NOMO-1 (cell line): ENCODE data around the gene ZNF317.

Experiments
- DNase-seq, 2 experiments: peaks; one replicate each; lab custom pipeline; 2025; ENCODE audit not compliant: unreplicated experiment in 2 of 2; lab: John Stamatoyannopoulos, UW

ZNF317 gene

DNA sequence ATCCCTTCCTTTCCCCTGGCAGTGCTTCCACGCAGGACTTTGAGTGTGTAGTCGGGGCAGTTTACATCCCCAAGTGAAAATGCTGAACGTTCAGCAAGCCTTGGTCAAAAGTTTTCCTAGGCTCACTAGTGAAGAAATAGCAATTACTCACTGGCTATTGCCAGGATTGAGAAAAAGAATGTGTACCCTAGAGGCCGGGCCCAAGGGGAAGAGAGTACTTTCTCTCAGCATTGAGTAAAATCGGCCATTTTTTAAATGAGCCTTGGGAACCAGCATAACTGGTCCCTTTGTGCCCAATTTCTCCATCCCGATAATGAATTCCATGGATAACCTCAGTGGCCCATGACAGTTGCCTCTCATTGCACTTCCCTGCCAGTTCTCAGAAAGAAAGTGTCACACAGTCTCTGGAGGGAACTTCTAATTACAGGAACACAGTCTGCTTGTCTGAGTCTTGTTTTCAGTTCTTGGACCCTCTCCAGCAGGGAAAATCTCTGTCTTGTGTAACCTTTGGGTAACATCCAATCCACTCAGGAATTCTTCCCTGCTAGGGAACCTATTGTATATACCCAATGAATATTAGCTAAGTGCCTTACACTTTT is 31.3 kb downstream of the ZNF317 start:
- DNase-seq: no peak

DNA sequence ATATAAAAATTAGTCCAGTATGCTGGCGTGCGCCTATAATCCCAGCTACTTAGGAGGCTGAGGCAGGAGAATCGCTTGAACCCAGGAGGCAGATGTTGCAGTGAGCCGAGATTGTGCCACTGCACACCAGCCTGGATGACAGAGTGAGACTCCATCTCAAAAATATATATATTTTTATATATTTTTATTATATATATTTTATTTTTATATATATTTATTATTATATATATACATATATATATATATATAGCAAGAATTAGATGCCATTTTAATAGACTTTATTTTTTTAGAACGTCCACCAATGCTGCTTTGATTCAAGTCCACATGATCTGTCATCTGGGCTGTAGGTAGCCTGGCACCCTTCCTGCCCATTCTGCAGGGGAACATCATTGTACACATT is 35.1 kb downstream of the ZNF317 start:
- DNase-seq: no peak

DNA sequence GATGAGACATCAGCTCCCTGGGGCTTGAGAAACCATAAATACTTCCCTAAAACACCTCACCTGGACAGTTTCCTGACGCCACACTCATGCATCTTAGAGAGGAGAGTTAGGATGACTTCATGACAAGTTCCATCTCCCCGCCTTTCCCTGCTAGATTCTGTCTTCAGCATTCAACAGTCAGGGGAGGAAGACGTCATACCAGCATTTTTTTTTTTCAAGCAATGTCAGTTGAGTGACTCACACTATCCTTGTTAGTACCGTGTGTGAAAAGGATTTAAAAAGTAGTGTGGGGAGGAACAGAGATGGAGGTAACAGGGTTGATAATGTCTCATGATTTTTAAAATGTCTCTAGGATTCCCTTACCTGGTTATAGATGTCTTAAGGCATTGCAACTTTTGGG is 38.7 kb downstream of the ZNF317 start, which contains the start of gene OR7D2:
Gene OR7D2 (plus strand): TSS at position 79 of the 400 bp plus-strand sequence. CDS start 6,803 bp downstream, outside the sequence.
- no peak for DNase-seq

DNA sequence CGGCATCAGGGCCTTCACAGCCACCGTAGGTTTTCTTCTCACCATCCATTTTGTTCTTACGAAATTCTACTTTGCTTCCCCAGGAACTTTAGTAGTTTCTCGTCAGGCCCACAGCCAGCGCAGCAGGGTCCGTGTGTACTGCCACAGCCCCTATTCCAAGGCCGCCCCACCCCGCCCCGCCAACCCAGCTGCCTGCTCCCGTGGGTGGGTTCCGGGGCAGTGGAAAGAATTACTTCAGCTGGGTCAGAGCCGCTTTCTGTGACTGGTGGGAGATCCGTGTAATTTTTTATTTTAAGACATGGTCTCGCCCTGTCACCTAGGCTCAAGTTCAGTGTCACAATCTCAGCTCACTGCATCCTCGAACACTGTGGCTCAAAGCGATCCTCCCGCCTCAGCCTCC is 42.8 kb downstream of the ZNF317 start:
- no peak for DNase-seq

DNA sequence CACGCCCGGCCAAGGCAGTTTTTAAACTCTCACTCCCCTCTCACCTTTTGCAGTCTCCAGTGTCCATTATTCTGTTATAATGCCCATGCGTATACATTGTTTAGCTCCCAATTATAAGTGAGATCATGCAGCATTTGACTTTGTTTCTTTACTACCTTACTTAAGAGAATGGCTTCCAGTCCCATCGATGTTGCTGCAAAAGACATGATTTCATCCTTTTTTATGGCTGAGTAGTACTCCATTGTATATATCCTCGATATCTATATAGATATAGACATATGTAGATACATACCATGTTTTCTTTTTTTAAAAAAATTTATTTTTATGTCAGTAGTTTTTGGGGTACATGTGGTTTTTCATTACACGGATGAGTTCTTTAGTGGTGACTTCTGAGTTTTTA is 47.0 kb downstream of the ZNF317 start:
- DNase-seq: no peak

DNA sequence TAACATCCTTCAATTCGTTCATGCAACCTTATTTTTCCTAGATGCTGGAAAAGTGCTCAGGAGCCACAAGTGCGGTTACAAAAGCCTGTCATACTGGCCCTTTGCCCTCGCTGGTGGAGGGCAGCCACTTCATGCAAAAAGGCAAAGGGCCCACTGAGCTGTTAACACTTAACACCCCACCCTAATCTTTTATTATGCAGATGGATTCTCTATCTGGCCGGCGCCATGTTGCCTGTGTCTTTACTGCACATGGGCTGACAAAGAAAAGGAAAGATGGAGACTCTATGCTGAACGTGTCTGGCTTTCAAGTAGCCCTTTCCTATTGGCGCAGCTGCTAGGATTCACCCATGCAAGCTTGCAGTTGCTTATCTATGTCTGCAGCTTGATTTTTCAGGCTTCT is 49.3 kb downstream of the ZNF317 start:
- no peak for DNase-seq

DNA sequence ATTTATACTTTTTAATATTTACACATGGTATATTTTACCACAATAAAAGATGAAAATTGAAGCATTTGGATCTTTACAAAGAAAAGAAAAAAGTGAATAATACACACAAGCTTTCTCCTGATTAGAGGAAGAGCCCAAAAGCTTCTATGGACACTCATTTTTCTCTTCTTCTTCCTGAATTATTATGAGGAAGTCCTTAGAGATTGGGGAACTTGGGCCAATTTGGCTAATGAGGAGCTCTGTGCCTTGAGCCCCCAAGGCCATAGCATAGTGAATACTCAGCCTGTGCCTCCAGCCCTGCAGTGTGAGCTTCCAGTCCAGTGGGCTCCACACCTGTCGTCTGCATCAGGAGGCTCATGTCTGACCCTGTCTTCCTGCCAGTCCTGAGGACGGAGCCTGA is 57.8 kb downstream of the ZNF317 start:
- DNase-seq: peak in 1 of 2 experiments; percentile 7

GRCh38 chr19:9205501-9206113 is 65.4 kb downstream of the ZNF317 start:
- peak; percentile 23 to 28 for DNase-seq
